OCI-LY3 (cell line): ENCODE measurements around the gene VEGFC.

Experiments
- H2AFZ ChIP-seq: fragments of 200-600, 300-600 bp; shearing (Covaris generic); 2 replicates; pipeline ENCODE4 v1.6.0; 2014; ENCODE audit warnings: antibody characterized with exemption, low read depth, low read length
- H3K27ac ChIP-seq: fragments of 200-600, 300-600 bp; sonication (generic); 2 replicates; pipeline ENCODE4 v1.5.1; 2014; ENCODE audit warnings: mild to moderate bottlenecking, low read length, moderate library complexity, mixed read lengths
- H3K27me3 ChIP-seq: fragments of 200-600, 300-600 bp; sonication (generic); 2 replicates; pipeline ENCODE4 v1.6.1; 2014; ENCODE audit warnings: low read depth, low read length, mixed read lengths
- H3K36me3 ChIP-seq: fragments of 200-600, 300-600 bp; sonication (generic); replicated peaks from 2 replicates; pipeline ENCODE3; 2014; ENCODE audit warnings: low read depth, low read length, mixed read lengths
- H3K4me1 ChIP-seq: fragments of 300-600, 200-600 bp; sonication (generic); 2 replicates; pipeline ENCODE4 v1.6.1; 2014; ENCODE audit warnings: low read length, mixed read lengths
- H3K4me2 ChIP-seq: fragments of 200-600, 300-600 bp; sonication (generic); 2 replicates; pipeline ENCODE4 v1.6.1; 2014; ENCODE audit warnings: low read length, mixed read lengths
- H3K4me3 ChIP-seq: fragments of 300-600, 200-600 bp; sonication (generic); 2 replicates; pipeline ENCODE4 v1.5.1; 2014; ENCODE audit warnings: antibody characterized with exemption, mild to moderate bottlenecking, low read length, moderate library complexity
- H3K79me2 ChIP-seq: fragments of 300-600, 200-600 bp; shearing (Covaris generic); 2 replicates; pipeline ENCODE4 v1.6.1; 2014; ENCODE audit warnings: mild to moderate bottlenecking, low read length, mixed read lengths
- H3K9ac ChIP-seq: fragments of 300-600, 200-600 bp; shearing (Covaris generic); 2 replicates; pipeline ENCODE4 v1.6.0; 2014; ENCODE audit warnings: mild to moderate bottlenecking, low read length, moderate library complexity
- H3K9me3 ChIP-seq: fragments of 200-600, 300-600 bp; shearing (Covaris generic); 2 replicates; pipeline ENCODE4 v1.6.1; 2014; ENCODE audit warnings: low read length, mixed read lengths; ENCODE audit not compliant: insufficient read depth
- H4K20me1 ChIP-seq: fragments of 200-600, 300-600 bp; sonication (generic); 2 replicates; pipeline ENCODE4 v1.6.1; 2016; ENCODE audit warnings: low read length, mixed read lengths; ENCODE audit not compliant: insufficient read depth
- CTCF ChIP-seq: fragments of 200-600, 300-600 bp; sonication (generic); IDR thresholded peaks from 2 replicates; pipeline ENCODE4 v1.5.1; 2014; ENCODE audit warnings: antibody characterized with exemption, low read length, low read depth
- EZH2phosphoT487 ChIP-seq: fragments of 200-600 bp; shearing (Covaris generic); IDR thresholded peaks from 2 replicates; pipeline ENCODE4 v1.6.1; 2018; ENCODE audit warnings: antibody characterized with exemption, mixed run types, low read depth

The VEGFC gene

GRCh38 chr4:176735300-176735699 lies 57.4 kb downstream of the VEGFC start:
- Histone ChIP-seq H3K4me1 (no peaks in the 10 kb centered on the region), H3K4me2 (no peak overlapping the region), H3K27me3 (no peaks in the 10 kb centered on the region), H2AFZ (no peak overlapping the region), H3K9me3 (no peaks in the 10 kb centered on the region), H4K20me1 (no peaks in the 10 kb centered on the region), H3K79me2 (no peaks in the 10 kb centered on the region), H3K4me3 (no peak overlapping the region), H3K36me3 (no peaks in the 10 kb centered on the region), H3K27ac (no peak overlapping the region), H3K9ac (no peak overlapping the region)
- TF ChIP-seq CTCF: no peak
- no peak for TF ChIP-seq EZH2phosphoT487

- Histone ChIP-seq H3K27me3 (no peaks in the 10 kb centered on the region), H4K20me1 (no peaks in the 10 kb centered on the region), H3K4me2 (no peak overlapping the region), H3K4me1 (no peaks in the 10 kb centered on the region), H3K4me3 (no peak overlapping the region), H3K36me3 (no peaks in the 10 kb centered on the region), H3K9me3 (no peaks in the 10 kb centered on the region), H3K27ac (no peak overlapping the region), H3K9ac (no peak overlapping the region), H2AFZ (no peak overlapping the region), H3K79me2 (no peaks in the 10 kb centered on the region)
- TF ChIP-seq CTCF (no peak), EZH2phosphoT487 (no peak)
These were observed 58.3 kb downstream of the VEGFC start for GRCh38 chr4:176734461-176734860.

- Histone ChIP-seq H3K27me3 (no peaks in the 10 kb centered on the region), H3K4me3 (no peak overlapping the region), H3K36me3 (no peaks in the 10 kb centered on the region), H3K4me1 (no peaks in the 10 kb centered on the region), H4K20me1 (no peaks in the 10 kb centered on the region), H3K4me2 (no peak overlapping the region), H3K27ac (no peak overlapping the region), H3K9ac (no peak overlapping the region), H3K79me2 (no peaks in the 10 kb centered on the region), H2AFZ (no peak overlapping the region), H3K9me3 (no peaks in the 10 kb centered on the region)
- TF ChIP-seq CTCF (no peak), EZH2phosphoT487 (no peak)
These were observed 63.2 kb downstream of the VEGFC start for GRCh38 chr4:176729489-176729888.

- H3K79me2 ChIP-seq: no peaks in the 10 kb centered on the region
- no peaks in the 10 kb centered on the region for H4K20me1 ChIP-seq
- H2AFZ ChIP-seq: no peak overlapping the region
- H3K9ac ChIP-seq: no peak overlapping the region
- no peak overlapping the region for H3K27ac ChIP-seq
- no peak overlapping the region for H3K4me2 ChIP-seq
- H3K27me3 ChIP-seq: no peaks in the 10 kb centered on the region
- H3K36me3 ChIP-seq: no peaks in the 10 kb centered on the region
- no peaks in the 10 kb centered on the region for H3K9me3 ChIP-seq
- TF ChIP-seq CTCF: no peak
- TF ChIP-seq EZH2phosphoT487: no peak
- H3K4me1 ChIP-seq: no peaks in the 10 kb centered on the region
- H3K4me3 ChIP-seq: no peak overlapping the region
These were observed 65.9 kb downstream of the VEGFC start for GRCh38 chr4:176726803-176727202.
